ENCODE measurements around the gene TMEM114.

Gene TMEM114

DNA sequence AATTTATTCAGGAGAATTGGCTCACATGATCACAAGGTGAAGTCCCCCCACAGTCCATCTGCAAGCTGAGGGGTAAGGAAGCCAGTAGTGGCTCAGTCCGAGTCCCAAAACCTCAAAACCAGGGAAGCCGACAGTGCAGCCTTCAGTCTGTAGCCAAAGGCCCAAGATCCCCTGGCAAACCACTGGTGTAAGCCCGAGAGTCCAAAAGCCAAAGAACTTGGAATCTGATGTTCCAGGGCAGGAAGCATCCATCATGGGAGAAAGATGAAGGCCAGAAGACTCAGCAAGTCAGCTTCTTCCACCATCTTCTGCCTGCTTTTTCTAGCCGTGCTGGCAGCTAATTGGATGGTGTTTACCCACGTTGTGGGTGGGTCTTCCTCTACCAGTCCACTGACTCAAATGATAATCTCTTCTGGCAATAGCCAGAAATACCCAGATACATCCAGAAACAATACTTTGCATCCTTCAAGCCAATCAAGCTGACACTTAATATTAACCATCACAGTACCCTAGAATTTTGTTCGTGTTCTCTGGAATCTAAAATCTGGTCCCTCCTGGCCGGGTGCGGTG is 40.4 kb downstream of the TMEM114 start:
- no peak for TF ChIP-seq CTCF (IDR thresholded peaks at IDR 0.05; ENCODE audit: borderline replicate concordance, insufficient read depth, low read depth, low read length)

GRCh38 chr16:8548166-8548565 is 42.1 kb downstream of the TMEM114 start:
- TF ChIP-seq CTCF (IDR thresholded peaks at IDR 0.05; ENCODE audit: borderline replicate concordance, insufficient read depth, low read depth, low read length): no peak

More for the DNA sequence above, 40.4 kb downstream of the TMEM114 start:
- H3K4me3 ChIP-seq (ENCODE audit: low read depth, low read length): no peak overlapping the region

DNA sequence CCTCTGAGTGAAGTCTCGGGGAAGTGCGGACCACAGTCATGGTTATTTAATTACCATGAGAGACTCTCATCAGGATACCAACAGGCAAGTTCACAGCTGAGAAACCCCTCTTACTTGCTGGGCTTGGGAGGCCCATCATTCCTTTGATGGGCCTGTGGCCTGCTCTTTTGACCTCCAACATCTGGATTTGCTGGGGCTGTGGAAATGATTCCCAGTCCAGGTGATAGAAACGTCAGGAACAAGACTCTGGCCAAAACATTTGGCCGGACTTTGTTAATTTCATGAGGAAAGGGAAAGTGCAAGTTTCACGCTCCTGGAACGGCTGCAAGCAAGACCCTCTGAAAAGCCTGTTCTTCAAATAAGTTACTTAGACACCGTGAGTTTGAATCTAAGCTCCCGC is 42.5 kb downstream of the TMEM114 start:
- TF ChIP-seq CTCF (IDR thresholded peaks at IDR 0.05; ENCODE audit: borderline replicate concordance, insufficient read depth, low read depth, low read length): no peak
- no peak overlapping the region for H3K4me3 ChIP-seq (ENCODE audit: low read depth, low read length)

More at GRCh38 chr16:8548166-8548565, 42.1 kb downstream of the TMEM114 start:
- no peak overlapping the region for H3K4me3 ChIP-seq (ENCODE audit: low read depth, low read length)

GRCh38 chr16:8544406-8544805 is 45.9 kb downstream of the TMEM114 start:
- TF ChIP-seq CTCF (IDR thresholded peaks at IDR 0.05; ENCODE audit: borderline replicate concordance, insufficient read depth, low read depth, low read length): no peak
- no peak overlapping the region for H3K4me3 ChIP-seq (ENCODE audit: low read depth, low read length)

GRCh38 chr16:8543258-8543657 is 47.1 kb downstream of the TMEM114 start:
- TF ChIP-seq CTCF (IDR thresholded peaks at IDR 0.05; ENCODE audit: borderline replicate concordance, insufficient read depth, low read depth, low read length): no peak

GRCh38 chr16:8542393-8542792 is 47.9 kb downstream of the TMEM114 start:
- TF ChIP-seq CTCF (IDR thresholded peaks at IDR 0.05; ENCODE audit: borderline replicate concordance, insufficient read depth, low read depth, low read length): no peak
- H3K4me3 ChIP-seq (ENCODE audit: low read depth, low read length): no peak overlapping the region

More at GRCh38 chr16:8543258-8543657, 47.1 kb downstream of the TMEM114 start:
- no peak overlapping the region for H3K4me3 ChIP-seq (ENCODE audit: low read depth, low read length)

- TF ChIP-seq CTCF (IDR thresholded peaks at IDR 0.05; ENCODE audit: borderline replicate concordance, insufficient read depth, low read depth, low read length): no peak
- no peak overlapping the region for H3K4me3 ChIP-seq (ENCODE audit: low read depth, low read length)
Observed at GRCh38 chr16:8541868-8542267, 48.4 kb downstream of the TMEM114 start.
